HG02588 (cell line): ENCODE data around the gene PTK7.

Source experiments
- ATAC-seq: cut with Tn5 transposase; IDR thresholded peaks from one replicate; pipeline ENCODE4 v1.9.1; 2021; ENCODE audit warnings: mild to moderate bottlenecking, moderate library complexity; ENCODE audit not compliant: unreplicated experiment

Gene PTK7

DNA sequence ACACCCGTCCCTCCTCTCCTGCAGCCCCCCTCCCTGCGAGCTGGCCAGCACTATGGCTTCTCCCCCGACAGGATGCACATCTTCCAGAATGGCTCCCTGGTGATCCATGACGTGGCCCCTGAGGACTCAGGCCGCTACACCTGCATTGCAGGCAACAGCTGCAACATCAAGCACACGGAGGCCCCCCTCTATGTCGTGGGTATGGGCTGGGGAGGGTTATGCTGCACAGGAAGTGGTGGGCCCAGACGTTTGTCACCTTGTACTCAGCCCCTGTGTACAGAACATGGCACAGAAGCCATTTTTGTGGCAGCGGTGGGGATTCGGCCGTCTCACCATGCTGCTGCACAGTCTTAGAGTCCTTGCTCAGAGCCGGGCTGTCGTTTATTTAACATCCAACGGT lies 66.0 kb downstream of the PTK7 start:
- ATAC-seq: no peak

DNA sequence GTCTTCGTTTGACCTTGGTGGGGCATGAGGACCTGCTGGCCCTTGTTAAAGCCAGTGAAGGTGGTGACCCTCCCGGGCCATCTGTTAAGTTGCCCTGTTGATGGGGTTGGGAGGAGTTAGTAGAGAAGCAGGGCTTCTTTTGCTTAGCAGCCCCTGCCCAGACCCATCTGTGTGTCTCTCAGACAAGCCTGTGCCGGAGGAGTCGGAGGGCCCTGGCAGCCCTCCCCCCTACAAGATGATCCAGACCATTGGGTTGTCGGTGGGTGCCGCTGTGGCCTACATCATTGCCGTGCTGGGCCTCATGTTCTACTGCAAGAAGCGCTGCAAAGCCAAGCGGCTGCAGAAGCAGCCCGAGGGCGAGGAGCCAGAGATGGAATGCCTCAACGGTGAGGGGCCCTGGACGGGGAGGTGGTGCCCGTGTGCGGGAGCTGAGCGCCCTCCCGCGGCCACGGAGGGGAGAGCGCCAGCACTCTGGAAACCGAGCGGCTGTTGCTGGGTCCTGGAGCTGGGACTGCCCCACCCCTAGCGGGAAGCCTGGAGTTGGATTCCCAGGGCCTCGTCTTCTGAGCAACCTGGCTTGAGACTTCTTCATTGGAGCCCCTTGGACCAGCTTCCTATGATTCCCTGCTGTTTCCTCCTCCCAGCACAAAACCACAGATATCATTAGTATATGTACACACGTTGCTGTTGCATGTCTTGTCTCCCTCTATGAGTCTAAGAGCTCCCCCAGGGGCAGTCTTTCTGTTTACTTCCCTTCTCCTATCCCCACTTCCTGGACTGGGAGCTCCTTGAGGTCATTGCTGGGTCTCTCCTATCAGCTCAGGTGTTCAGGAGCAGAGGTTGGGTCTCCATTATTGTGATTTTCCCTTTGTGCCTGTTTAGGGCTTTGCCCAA lies 67.4 kb downstream of the PTK7 start:
- ATAC-seq: peak; percentile 71

DNA sequence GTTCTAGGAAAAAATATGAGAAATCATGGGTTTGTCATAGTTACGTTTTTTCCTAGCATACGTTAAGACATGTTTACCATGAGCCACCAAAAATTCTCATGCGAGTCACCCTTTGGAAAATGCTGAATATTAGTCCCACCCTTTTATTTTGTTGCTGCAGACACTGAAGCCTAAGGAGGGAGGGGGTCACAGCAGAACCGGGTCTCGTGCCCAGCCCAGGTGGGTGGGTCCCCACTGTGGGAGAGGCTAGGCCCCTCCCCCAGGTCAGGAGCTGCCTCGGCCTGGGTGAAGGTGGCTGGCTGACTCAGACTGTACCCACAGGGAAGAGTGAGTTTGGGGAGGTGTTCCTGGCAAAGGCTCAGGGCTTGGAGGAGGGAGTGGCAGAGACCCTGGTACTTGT lies 68.8 kb downstream of the PTK7 start:
- no peak for ATAC-seq

DNA sequence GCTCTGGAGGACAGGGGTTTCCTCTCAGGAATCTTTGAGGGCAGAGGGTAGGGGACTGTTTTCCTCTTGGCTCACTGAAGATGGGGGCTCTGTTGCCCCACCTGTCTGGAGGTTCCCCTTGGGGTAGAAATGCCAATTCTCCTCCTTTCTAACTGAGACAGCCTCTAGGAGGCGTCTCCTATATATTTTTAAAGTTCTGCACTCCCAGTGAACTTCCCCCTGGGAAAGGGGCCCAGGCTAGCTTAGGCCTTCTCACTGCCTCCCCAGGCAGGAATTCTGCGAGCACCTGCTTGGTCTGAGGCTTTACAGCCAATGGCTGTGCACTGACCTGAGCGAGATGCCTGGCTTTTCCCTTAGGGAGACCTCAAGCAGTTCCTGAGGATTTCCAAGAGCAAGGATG lies 70.1 kb downstream of the PTK7 start:
- ATAC-seq: no peak

DNA sequence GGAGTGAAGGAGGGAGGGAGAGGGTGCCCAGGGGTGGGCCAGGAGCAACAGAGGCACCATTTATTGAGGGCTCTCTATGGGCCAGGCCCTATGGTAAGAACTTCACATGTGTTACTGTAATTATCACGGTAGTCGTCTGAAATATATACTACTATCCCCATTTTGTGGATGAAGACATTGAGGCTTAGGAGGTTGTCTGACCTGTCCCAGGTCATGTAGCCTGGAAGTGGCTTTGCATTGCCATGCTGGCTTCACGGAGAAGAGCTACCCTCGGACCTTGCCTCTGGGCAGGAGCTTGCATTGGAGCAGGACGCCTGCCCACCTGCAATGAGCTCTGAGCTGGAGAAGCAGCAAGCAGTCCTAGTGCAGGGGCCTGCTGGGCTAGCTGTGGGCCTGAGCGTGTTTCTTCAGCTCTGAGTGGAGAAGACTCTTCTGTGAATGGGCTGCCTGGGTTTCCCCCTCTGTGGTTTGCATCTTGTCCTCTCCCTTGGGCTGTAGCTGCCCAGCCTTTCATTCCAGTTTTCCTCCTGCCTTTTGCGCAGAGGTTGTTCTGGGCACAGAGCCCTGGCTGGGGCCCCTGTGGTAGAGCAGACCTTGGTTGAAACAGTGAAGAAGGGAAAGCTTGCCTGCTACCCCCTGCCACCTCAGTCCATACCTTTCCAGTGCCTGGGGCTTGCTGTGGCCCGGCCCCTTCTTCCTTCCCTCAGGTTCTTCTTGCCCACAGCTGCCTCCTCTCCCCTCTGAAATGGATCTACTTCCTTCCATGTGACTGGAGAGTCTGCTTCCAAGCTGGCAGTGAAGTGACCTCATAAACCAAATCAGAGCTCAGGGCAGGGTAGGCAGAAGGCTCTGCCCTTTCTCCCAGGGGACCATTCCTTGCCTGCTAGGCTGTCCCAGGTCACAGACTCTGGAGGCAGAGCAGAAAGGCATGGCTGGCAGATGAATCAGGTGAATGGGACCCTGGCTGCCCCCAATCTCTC lies 70.9 kb downstream of the PTK7 start:
- no peak for ATAC-seq

DNA sequence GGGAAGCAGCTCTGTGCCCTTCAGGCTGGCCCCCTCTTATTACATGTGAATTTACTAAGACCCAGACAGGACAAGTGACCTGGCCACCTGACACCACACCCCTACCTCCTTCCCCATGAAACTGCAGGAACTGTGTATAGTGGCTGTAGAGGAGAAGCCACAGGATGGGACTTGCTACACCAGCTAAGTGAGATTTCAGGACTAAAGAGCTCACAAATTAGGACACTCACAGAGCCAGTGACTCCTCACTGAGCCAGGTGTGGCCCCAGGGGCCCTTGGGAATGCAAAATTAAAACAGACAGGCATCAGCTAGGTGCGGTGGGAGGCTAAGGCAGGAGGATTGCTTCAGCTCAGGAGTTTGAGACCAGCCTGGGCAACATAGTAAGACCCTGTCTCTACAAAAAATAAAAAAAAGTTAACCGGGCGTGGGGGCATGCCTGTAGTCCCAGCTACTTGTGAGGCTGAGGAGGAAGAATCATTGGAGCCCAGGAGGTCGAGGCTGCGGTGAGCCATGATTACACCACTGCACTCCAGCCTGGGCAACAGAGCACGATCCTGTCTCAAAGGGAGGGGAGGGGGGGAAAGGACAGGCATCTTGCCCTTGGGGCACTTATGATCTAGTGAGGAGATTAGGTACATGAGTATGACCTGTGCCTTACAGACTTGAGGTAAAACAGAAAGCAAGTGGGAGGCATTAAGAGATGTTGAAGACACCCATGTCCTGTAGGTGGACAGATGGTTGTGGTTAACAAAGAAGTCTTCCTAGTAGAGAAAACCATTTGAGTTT lies 71.8 kb downstream of the PTK7 start:
- ATAC-seq: no peak

DNA sequence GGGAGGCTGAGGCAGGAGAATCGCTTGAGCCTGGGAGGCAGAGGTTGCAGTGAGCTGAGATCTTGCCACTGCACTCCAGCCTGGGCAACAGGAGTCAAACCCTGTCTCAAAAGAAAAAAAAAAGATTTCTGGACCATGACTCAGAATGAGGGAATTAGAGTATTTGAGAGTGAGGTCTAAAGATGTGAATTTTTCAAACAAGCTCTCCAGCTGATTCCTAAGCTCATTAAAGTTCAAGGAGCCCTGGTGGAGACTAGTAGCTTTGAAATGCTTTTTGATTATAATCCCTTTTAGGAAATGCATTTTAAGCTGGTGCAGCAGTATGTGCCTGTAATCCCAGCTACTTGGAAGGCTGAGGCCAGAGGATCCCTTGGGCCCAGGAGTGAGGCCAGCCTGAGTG lies 73.2 kb downstream of the PTK7 start:
- ATAC-seq: no peak

DNA sequence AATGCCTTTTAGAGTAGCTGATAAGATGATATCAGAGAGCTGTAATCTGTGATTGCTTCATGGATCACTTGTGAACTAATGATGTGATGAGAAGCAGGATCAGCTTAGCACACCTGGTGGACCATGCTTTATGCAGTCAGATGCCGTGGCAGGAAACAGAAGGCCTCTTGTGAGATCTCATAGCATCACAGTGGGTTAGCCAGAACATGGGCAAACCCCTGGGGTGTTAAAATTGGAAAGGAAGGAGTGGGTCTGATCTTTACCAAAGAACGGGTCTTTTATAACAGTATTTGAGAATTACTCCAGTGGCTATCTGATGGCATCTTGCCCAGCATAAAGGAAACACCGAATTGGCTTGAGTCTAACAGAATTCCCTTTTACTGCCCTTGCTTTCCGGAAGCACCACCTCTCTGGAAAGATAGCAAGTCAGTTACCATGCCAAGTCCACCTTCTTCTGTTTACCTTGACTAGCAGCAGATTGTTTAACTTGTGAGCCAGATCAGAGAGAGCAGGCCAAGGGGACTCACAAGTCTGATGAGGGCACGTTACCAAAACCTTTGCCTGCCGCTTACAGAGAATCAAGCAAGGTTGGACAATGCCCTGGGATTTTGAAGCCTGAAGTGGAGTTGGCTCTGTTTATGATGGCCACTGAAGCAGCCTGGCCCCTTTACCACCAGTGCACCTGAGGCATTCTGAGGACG lies 74.1 kb downstream of the PTK7 start:
- no peak for ATAC-seq

DNA sequence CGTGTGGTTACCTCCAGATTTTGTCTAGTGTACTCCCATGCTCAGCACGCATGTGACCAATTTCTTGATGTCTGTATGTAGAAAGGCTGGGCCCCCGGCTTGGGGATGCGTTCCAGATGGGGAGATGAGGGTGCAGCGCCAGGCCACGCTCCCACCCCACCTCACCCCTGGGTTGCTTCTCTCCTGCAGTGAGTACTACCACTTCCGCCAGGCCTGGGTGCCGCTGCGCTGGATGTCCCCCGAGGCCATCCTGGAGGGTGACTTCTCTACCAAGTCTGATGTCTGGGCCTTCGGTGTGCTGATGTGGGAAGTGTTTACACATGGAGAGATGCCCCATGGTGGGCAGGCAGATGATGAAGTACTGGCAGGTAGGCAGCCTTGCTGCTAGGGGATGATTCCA lies 83.5 kb downstream of the PTK7 start:
- ATAC-seq: no peak

DNA sequence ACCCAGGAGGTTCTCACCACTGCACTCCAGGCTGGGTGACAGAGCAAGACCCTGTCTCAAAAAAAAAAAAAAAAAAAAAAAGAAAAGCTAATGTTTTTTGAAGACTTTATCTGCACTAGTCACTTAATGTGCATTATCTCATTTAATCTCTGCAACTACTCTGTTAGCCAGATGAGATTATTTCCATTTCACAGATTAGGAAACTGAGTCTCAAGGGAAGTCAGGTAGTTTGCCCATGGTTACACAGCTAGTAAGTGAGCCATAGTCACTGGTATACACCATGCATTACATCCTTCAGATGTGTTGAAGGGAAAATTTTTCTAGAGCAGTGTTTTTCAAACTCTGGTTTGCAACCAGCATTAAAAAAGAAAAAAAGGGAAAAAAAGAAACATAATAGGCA lies 87.8 kb downstream of the PTK7 start:
- ATAC-seq: no peak

DNA sequence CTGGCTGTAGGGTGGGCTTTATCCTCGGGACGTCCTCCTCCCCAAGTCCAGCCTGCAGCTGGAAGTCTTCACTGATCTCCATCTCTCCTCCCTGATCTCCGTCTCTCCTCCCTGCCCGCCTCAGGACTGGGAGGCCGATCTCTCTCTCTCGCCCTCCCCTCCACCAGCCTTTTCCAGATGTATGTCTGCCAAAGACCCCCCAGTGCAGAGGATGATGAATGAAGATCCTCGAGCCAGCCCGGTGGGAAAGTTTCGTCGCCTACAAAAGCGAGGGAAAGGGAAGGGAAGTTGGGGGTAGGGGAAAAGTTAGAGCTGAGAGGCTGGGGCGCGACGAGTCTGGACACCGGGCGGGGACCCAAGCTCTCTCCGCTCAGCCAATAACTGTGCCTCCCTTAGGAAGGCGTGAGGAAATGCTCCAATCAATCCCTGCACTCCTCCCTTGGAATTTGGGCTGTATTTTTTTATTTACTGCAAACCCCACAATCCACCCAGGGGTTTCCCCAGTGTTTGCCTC lies 94.4 kb downstream of the PTK7 start:
- no peak for ATAC-seq

DNA sequence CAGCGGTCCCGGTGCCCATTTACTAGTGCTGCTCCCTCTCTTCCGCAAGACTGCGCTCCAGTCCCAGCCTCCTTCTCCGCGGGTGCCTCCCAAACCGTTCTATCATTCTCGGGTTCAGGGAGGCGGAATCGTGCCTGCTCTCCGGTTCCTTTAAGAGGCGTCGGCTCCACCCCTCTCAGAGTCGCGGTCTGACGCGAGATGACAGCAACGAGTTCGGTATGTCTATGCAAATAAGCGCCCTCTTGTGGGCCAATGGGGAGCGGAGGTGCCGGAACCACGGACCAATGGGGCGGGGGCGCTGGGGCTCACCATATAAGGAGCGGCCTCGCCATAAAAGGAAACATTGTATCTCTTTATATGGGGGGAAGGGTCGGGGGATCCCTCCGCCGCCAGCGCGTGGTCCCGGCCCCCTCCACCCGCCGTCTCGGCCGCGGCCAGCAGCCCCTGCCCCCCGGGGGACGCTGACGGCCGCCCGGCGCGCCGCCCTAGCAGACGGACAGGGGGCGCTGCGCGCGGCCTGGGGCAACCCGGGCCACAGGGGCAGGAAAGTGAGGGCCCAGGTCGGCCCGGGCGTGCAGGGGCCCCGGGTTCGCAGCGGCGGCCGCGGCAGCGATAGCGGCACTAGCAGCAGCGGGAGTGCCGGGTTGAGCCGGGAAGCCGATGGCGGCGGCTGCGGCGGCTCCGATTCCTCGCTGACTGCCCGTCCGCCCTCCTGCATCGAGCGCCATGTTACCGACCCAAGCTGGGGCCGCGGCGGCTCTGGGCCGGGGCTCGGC lies 95.0 kb downstream of the PTK7 start, which contains the start of gene SRF:
TSS of gene SRF (plus strand) at position 339 of the 776 bp plus-strand sequence. CDS start at position 727, 388 bp downstream.
- peak; percentile 52 for ATAC-seq

DNA sequence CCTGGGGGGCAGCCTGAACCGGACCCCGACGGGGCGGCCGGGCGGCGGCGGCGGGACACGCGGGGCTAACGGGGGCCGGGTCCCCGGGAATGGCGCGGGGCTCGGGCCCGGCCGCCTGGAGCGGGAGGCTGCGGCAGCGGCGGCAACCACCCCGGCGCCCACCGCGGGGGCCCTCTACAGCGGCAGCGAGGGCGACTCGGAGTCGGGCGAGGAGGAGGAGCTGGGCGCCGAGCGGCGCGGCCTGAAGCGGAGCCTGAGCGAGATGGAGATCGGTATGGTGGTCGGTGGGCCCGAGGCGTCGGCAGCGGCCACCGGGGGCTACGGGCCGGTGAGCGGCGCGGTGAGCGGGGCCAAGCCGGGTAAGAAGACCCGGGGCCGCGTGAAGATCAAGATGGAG lies 95.6 kb downstream of the PTK7 start:
- peak; percentile 3 for ATAC-seq

DNA sequence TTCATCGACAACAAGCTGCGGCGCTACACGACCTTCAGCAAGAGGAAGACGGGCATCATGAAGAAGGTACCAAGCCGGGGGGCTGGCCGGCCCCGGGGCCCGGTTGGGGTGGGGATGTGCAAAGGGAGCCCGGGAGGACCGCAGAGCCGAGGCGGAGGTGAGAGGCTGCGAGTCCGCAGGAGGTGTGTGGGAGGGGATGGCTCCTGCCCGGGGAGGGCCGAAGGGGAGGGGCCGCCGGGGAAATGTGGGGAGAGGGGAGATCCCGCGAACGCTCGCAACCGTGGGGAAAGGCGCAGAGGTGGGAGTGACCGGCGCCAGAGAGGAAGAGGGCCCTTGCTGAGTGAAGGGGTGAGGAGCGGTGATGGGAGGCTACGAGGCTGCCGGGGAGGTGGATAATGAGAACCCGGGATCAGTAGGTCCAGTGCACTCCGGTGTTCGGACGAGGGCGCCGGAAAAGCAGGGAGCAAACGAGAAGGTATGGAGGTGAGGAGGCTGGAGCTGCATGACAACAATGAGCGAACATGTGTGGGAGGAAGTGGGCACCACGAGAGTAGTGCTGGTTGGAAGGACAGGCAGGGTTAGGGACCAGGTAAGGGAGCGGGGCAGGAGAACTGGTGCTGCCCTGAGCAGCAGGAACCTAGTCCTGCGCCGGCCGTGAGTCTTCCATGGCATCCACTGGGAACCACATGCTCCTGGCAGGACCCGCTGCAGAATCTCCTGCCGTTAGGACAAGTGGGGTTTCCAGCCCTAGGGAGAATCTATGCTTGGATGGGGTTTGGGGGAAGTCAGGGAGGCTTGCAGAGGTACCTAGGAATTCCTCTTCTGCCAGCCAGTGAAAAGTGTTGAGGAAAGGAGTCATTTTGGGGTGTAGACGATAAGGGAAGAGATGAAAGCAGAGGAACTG lies 96.2 kb downstream of the PTK7 start:
- no peak for ATAC-seq

DNA sequence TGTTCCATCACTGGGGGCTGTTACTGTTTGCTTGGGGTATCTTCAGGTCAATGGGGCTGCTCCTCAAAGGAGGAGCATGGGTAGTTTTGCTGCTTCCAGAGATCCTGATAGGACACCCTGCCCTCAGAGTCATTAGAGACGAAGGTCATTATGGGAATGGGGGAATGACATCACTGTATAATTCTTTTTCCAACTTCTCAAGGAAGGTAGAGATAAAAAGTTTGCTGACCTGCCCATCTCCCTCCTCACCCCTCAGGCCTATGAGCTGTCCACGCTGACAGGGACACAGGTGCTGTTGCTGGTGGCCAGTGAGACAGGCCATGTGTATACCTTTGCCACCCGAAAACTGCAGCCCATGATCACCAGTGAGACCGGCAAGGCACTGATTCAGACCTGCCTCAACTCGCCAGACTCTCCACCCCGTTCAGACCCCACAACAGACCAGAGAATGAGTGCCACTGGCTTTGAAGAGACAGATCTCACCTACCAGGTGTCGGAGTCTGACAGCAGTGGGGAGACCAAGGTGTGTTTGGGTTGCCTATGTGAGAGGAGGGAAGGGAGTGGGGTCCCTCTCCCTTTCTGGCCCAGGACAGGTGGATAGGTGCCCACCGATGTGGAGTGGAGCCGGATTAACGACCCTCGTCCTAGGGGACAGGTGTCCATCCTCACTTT lies 97.6 kb downstream of the PTK7 start:
- ATAC-seq: no peak

DNA sequence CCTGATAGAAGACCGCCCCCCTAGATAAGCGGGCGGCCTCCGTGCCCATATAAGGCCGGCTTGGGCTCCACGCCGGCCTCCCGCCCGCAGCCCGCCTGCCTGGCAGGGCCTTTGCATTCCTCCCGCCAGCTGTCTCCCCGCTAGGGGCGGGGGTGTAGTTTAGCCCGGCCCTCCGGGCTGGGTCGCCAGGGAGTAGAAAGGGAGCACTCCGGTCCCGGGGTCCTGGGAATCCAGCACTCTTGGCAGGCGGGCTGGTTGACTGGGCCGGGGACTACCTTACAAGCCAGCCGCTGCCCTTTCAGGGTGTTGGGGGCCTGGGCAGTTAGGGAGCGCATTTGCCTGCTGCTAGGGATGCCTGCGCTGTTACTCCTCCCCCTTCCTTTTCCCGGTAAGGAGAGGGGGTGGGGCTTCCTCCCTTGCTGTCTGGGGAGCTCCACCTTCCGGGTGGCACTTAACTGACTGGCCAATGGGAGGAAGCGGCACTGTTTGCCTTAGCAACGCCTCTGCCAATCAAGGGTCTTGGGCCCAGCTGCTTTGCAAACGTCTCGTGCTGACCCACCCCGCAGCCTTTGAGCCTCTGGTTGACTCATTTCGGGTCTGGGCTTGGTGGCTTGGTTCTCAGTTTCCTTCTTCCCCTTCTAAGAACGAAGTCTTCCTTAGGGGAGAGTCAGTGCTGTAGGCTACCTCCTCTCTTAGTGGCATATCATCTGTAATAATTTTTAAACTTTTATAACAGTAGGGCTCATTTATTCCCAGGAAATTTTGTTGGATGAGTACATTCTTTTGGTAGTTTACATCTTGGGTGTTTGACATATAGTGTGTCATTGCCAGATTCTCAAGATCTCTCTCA lies 98.4 kb downstream of the PTK7 start:
- ATAC-seq: peak; percentile 67
